Glomerular endothelial cell (primary cell): ENCODE measurements around the gene DUSP7. TPM values are rescaled to one million over a fixed set of nuclear protein-coding genes. Genes with fewer than 3 reads are reported as not detected.

ENCODE experiments used
- DNase-seq: peaks from one replicate; pipeline ENCODE4 v3.0.0-alpha.2; 2011; ENCODE audit warnings: low read depth, low spot score; ENCODE audit errors: extremely low read depth
- total RNA-seq: library from RNA; depleted of rRNA; stranded (reverse); fragments of >200 nt; gene quantifications from 2 replicates; pipeline ENCODE4 v1.2.3, GENCODE V29; 2015

Gene DUSP7
- total RNA-seq, 1 donor from 2014 or later = 23.8 TPM

GRCh38 chr3:52068730-52069129, 12.4 kb upstream of the DUSP7 start:
- no peak for DNase-seq

- no peak for DNase-seq
Observed at GRCh38 chr3:52068055-52068571, 11.7 kb upstream of the DUSP7 start.

- no peak for DNase-seq
Observed at GRCh38 chr3:52067526-52067925, 11.2 kb upstream of the DUSP7 start.

GRCh38 chr3:52067046-52067445, 10.7 kb upstream of the DUSP7 start:
- no peak for DNase-seq

- no peak for DNase-seq
Observed at GRCh38 chr3:52065264-52065756, 8.9 kb upstream of the DUSP7 start.

- no peak for DNase-seq
Observed at GRCh38 chr3:52064561-52064960, 8.2 kb upstream of the DUSP7 start.

GRCh38 chr3:52063026-52063723, 6.8 kb upstream of the DUSP7 start:
- no peak for DNase-seq

GRCh38 chr3:52062505-52062904, 6.1 kb upstream of the DUSP7 start:
- no peak for DNase-seq

- DNase-seq = no peak
Observed at GRCh38 chr3:52061121-52061910, 4.9 kb upstream of the DUSP7 start.

- DNase-seq = no peak
Observed at GRCh38 chr3:52059781-52060180, 3.4 kb upstream of the DUSP7 start.

- DNase-seq = no peak
Observed at GRCh38 chr3:52057812-52058495, 1.6 kb upstream of the DUSP7 start.

- DNase-seq = peak; percentile 84
Observed at GRCh38 chr3:52056968-52057811, 819 bp upstream of the DUSP7 start.

- no peak for DNase-seq
Observed at GRCh38 chr3:52055537-52056351, 627 bp downstream of the DUSP7 start.

GRCh38 chr3:52054661-52055511, 1.5 kb downstream of the DUSP7 start:
- DNase-seq = no peak

- DNase-seq = no peak
Observed at GRCh38 chr3:52053307-52054304, 2.8 kb downstream of the DUSP7 start.

GRCh38 chr3:52052831-52053306, 3.5 kb downstream of the DUSP7 start:
- DNase-seq = no peak

GRCh38 chr3:52051444-52051843, 4.9 kb downstream of the DUSP7 start:
- DNase-seq = no peak
